Measurements from ENCODE around the gene RBM6. TPM values are rescaled to one million over a fixed set of nuclear protein-coding genes. Genes with fewer than 3 reads are reported as not detected.
"Not testable (repeated sequence)": the region's sequence is repeated elsewhere in the genome, so short reads cannot be mapped to it uniquely, and the experiment has no call there.

The RBM6 gene
- total RNA-seq, 1 donor from 2014 or later, result 109 TPM

DNA sequence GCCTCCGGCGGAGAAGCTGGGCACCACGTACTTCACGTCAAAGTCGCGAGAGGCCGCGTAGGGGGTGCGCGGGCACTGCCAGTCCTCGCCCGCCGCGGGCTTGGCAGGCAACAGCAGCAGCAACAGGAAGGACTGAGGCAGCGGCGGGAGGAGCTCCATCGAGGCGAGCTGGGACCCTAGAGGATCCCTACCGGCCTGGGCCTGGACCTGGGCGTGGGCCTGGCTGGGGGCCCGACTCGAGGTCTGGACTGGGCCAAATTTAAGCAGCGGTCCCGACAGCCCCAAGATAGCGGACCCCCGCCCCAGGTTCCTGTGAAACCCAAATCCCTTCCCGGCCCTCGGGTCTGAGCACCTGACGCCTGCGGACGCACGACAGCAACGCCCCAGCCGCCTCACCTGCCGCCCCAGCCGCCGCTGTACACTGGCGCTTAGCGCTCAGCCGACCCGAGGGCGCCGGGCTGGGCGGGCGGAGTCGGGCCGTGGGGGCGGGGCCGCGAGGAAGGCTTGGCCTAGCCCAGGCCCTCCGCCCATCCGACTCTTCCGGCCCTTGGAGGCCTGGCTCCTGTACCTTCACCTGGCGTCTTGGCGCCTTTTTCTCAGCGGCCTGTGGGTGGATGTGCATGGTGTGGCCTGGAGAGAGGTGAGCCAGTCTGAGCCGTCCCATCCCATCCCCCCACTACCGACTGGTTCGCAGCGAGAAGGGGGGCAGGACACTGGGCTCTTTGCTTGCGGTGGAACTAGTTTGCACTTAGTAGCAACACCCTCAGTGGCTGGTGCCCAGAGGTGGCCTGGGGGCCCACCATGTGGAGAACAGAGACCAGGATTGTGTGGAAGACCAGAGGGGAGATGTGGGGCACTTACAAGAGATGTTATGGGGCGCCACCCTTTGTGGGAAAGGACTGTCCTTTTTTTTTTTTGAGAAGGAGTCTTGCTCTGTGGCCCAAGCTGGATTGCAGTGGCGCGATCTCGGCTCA is 36.2 kb upstream of the RBM6 start, which contains the start of gene MST1R:
Gene MST1R (minus strand): TSS at position 423 of the 974 bp plus-strand sequence. CDS start 264 bp downstream, at position 159.
- Mint-ChIP-seq H3K27ac (peak within 1 kb of the TSS; percentile 65), H3K4me3 (peak within 1 kb of the TSS; percentile 65), H3K27me3 (no peaks in the 10 kb centered on the region), H3K4me1 (ENCODE audit: unreplicated experiment) (peaks cover 5% of the 10 kb centered on the region), H3K36me3 (no peaks in the 10 kb centered on the region), H3K9me3 (no peaks in the 10 kb centered on the region)
- no peak for TF ChIP-seq CTCF (conservative IDR thresholded peaks at IDR 0.05)
- DNase-seq (ENCODE audit: extremely low spot score, unreplicated experiment), result peak; percentile 80

DNA sequence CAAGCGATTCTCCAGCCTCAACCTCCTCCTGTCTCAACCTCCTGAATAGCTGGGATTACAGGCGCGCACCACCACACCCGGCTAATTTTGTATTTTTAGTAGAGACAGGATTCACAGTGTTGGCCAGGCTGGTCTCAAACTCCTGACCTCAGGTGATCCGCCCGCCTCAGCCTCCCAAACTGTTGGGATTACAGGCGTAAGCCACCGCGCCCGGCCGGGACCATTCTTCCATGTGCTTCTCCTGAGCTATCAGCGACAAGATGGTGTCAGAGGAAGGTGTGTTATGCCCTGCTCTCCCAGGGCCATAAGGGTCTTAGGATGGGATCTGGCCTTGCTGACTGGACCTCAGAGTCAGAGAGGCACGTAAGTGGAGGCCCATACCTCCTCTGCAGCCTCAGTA is 35.5 kb upstream of the RBM6 start:
- not testable (repeated sequence) for H3K4me1 Mint-ChIP-seq (ENCODE audit: unreplicated experiment); H3K27ac Mint-ChIP-seq; H3K9me3 Mint-ChIP-seq

GRCh38 chr3:49906073-49906743 is 33.7 kb upstream of the RBM6 start:
- peak; percentile 78 for TF ChIP-seq CTCF (conservative IDR thresholded peaks at IDR 0.05)
- H3K27ac Mint-ChIP-seq, result peak overlapping the region; percentile 85
- peaks cover 5% of the 10 kb centered on the region for H3K4me1 Mint-ChIP-seq (ENCODE audit: unreplicated experiment)
- peaks cover 4% of the 10 kb centered on the region for H3K36me3 Mint-ChIP-seq
- peaks cover 16% of the 10 kb centered on the region for H3K27me3 Mint-ChIP-seq
- DNase-seq (ENCODE audit: extremely low spot score, unreplicated experiment), result no peak
- H3K9me3 Mint-ChIP-seq, result no peaks in the 10 kb centered on the region
- H3K4me3 Mint-ChIP-seq, result peak overlapping the region; percentile 41

More for the DNA sequence above, 35.5 kb upstream of the RBM6 start:
- DNase-seq (ENCODE audit: extremely low spot score, unreplicated experiment); H3K36me3 Mint-ChIP-seq; H3K4me3 Mint-ChIP-seq; H3K27me3 Mint-ChIP-seq: not testable (repeated sequence)

DNA sequence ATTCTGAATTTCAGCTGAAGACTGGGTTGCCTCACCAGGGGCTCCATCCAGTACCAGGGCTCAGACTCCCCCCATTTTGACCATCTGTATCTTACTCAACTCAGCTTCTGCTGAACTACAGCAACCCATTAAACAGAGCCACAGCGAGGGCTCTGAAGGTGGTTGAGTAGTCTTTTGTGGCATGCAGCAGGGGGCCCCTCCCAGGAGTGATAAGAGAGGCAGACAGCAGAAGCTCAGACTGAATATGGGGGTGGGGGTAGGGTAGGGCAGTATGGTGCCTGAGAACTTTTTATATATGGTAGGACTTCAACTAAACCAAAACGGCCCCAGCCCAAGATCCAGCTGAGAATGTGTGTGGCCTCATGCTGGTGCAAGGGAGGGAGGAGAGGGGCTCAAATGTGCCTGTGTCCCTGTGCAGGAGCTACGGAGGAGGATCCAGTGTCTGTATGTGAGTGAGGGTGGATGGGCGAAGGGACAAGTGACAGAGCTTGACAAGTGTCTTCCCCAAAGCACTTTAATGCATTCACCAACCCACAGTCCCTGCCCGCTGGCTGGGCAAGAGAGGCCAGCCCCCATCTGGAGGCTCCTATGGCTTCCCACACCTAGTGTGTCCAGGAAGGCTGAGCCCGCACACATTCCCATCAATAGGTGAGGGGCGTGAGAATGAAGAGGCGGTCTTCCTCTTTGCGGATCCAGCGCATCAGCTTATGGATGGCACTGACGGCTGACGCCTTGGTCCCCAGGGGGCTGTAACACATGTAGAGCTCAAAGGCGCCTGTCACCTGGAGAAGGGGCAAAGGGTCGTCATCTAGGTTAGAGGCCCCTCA is 31.4 kb upstream of the RBM6 start:
- Mint-ChIP-seq H3K36me3 (peaks cover 12% of the 10 kb centered on the region), H3K27ac (no peak overlapping the region), H3K4me3 (no peak overlapping the region), H3K4me1 (ENCODE audit: unreplicated experiment) (peaks cover 5% of the 10 kb centered on the region), H3K27me3 (peaks cover 22% of the 10 kb centered on the region), H3K9me3 (no peaks in the 10 kb centered on the region)
- TF ChIP-seq CTCF (conservative IDR thresholded peaks at IDR 0.05), result no peak
- DNase-seq (ENCODE audit: extremely low spot score, unreplicated experiment), result no peak

DNA sequence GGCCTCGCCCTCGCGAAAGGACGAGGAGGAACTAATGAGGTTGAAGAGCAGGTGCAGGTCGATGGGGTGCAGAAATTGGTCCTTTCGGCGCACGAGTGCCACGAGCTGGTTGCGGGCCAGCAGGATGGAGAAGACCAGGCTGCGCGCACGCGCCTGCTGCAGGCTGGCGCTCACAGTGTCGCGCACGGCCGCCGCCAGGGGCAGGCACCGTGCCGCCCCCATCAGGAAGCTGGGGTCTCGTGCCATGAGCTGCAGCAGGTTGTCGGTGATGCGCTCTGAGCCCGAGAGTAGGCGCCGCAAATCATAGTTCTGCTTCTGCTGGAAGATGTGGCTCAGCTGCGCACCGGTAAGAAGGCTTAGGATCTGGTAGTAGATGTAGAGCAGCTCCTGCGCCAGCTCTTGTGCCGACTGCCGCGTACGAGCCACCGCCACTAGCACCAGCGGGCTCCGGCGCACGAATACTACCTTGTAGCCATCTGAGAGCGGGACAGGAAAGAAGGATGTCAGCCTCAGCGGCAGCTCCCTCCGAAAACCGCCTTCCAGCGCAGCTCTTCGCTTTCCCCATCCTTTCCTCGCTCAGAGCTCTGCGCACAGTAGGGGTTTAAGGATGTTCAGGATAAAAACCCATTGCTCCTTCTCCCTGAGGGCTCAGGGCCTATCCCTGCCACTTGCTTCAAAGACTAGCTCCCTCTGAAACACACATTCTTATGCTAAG is 29.4 kb upstream of the RBM6 start:
- Mint-ChIP-seq H3K27ac (no peak overlapping the region), H3K4me1 (ENCODE audit: unreplicated experiment) (peaks cover 5% of the 10 kb centered on the region), H3K9me3 (no peaks in the 10 kb centered on the region), H3K27me3 (peaks cover 22% of the 10 kb centered on the region), H3K36me3 (peaks cover 12% of the 10 kb centered on the region), H3K4me3 (no peak overlapping the region)
- TF ChIP-seq CTCF (conservative IDR thresholded peaks at IDR 0.05), result no peak
- DNase-seq (ENCODE audit: extremely low spot score, unreplicated experiment), result no peak

Measured in type B pancreatic cell (in vitro differentiated cells).